ENCODE results near the gene ERVH48-1. TPM values are rescaled to one million over a fixed set of nuclear protein-coding genes. Genes with fewer than 3 reads are reported as not detected.

Gene ERVH48-1
- total RNA-seq, 1 experiment from 2014 or later: 14.7 TPM

GRCh38 chr21:42942244-42942643 is 16.8 kb upstream of the ERVH48-1 start:
- no peak for TF ChIP-seq ZSCAN18 (CRISPR knock-in tag; IDR thresholded peaks at IDR 0.05)
- TF ChIP-seq TEAD1 (CRISPR knock-in tag; IDR thresholded peaks at IDR 0.05): no peak
- TF ChIP-seq SMAD4 (CRISPR knock-in tag; IDR thresholded peaks at IDR 0.05): no peak
- TF ChIP-seq ATF6 (CRISPR knock-in tag; IDR thresholded peaks at IDR 0.05): no peak
- no peak for TF ChIP-seq ZNF219 (CRISPR knock-in tag; IDR thresholded peaks at IDR 0.05; ENCODE audit: borderline replicate concordance)
- TF ChIP-seq SMAD3 (CRISPR knock-in tag; IDR thresholded peaks at IDR 0.05; ENCODE audit: borderline replicate concordance): no peak
- TF ChIP-seq NR3C1 (CRISPR knock-in tag; conservative IDR thresholded peaks at IDR 0.05; ENCODE audit: low read depth): no peak
- ChIA-PET POLR2A (no interaction called here), CTCF (no interaction called here)
- no peak overlapping the region for H3K4me3 Mint-ChIP-seq
- H3K27me3 Mint-ChIP-seq (ENCODE audit: low read depth): no peaks in the 10 kb centered on the region
- peaks cover 6% of the 10 kb centered on the region; the same call in 1 of the 2 replicates for H3K9me3 Mint-ChIP-seq
- no peak for ATAC-seq
- no peak overlapping the region for H3K27ac Mint-ChIP-seq
- H3K4me1 Mint-ChIP-seq: peaks cover 30% of the 10 kb centered on the region
- H3K36me3 Mint-ChIP-seq: peaks cover 21% of the 10 kb centered on the region
- no peak for DNase-seq (ENCODE audit: low spot score)

- no peak overlapping the region for H3K4me3 Mint-ChIP-seq
- H3K4me1 Mint-ChIP-seq: peaks cover 36% of the 10 kb centered on the region
- POLR2A ChIA-PET: no interaction called here
- H3K9me3 Mint-ChIP-seq: peaks cover 6% of the 10 kb centered on the region; the same call in 1 of the 2 replicates
- peak; percentile 4 for DNase-seq (ENCODE audit: low spot score)
- H3K27ac Mint-ChIP-seq: no peak overlapping the region
- CTCF ChIA-PET: no interaction called here
- peaks cover 16% of the 10 kb centered on the region for H3K36me3 Mint-ChIP-seq
- no peaks in the 10 kb centered on the region for H3K27me3 Mint-ChIP-seq (ENCODE audit: low read depth)
- no peak for TF ChIP-seq E2F4 (CRISPR knock-in tag; IDR thresholded peaks at IDR 0.05; ENCODE audit: borderline replicate concordance, low read depth)
- TF ChIP-seq NR2C2 (CRISPR knock-in tag; IDR thresholded peaks at IDR 0.05): no peak
- no peak for ATAC-seq
These were observed 16.3 kb upstream of the ERVH48-1 start for GRCh38 chr21:42941696-42942085.

- CTCF ChIA-PET: no interaction called here
- no peak for ATAC-seq
- H3K27ac Mint-ChIP-seq: peak overlapping the region; percentile 56
- TF ChIP-seq KAT7 (CRISPR knock-in tag; IDR thresholded peaks at IDR 0.05; ENCODE audit: borderline replicate concordance) (no peak), ZNF138 (CRISPR knock-in tag; conservative IDR thresholded peaks at IDR 0.05) (no peak), ETV6 (CRISPR knock-in tag; IDR thresholded peaks at IDR 0.05) (no peak), EMX1 (CRISPR knock-in tag; IDR thresholded peaks at IDR 0.05) (no peak), CTCF (IDR thresholded peaks at IDR 0.05) (no peak), PREB (CRISPR knock-in tag; IDR thresholded peaks at IDR 0.05; ENCODE audit: borderline replicate concordance) (no peak), MYBL2 (CRISPR knock-in tag; IDR thresholded peaks at IDR 0.05) (no peak), E2F4 (CRISPR knock-in tag; IDR thresholded peaks at IDR 0.05; ENCODE audit: borderline replicate concordance, low read depth) (no peak), ZNF396 (CRISPR knock-in tag; IDR thresholded peaks at IDR 0.05; ENCODE audit: borderline replicate concordance) (no peak), GRHL2 (CRISPR knock-in tag; IDR thresholded peaks at IDR 0.05; ENCODE audit: insufficient replicate concordance, severe bottlenecking) (no peak), NR3C1 (CRISPR knock-in tag; conservative IDR thresholded peaks at IDR 0.05; ENCODE audit: low read depth) (no peak), USF2 (CRISPR knock-in tag; IDR thresholded peaks at IDR 0.05) (no peak), ZNF671 (CRISPR knock-in tag; IDR thresholded peaks at IDR 0.05) (no peak), RELA (CRISPR knock-in tag; IDR thresholded peaks at IDR 0.05; ENCODE audit: borderline replicate concordance) (no peak)
These were observed 14.4 kb upstream of the ERVH48-1 start for GRCh38 chr21:42939582-42940413.

More at GRCh38 chr21:42939582-42940413, 14.4 kb upstream of the ERVH48-1 start:
- no peak overlapping the region for H3K4me3 Mint-ChIP-seq
- peaks cover 9% of the 10 kb centered on the region for H3K36me3 Mint-ChIP-seq
- no peaks in the 10 kb centered on the region for H3K27me3 Mint-ChIP-seq (ENCODE audit: low read depth)
- peak; percentile 4 for DNase-seq (ENCODE audit: low spot score)
- peaks cover 45% of the 10 kb centered on the region for H3K4me1 Mint-ChIP-seq
- peaks cover 6% of the 10 kb centered on the region; the same call in 1 of the 2 replicates for H3K9me3 Mint-ChIP-seq
- POLR2A ChIA-PET: interaction anchor here (1.0 kb wide), 1 partner anchor 41 kb away, joined by 7 read pairs; no protein-coding TSS in a partner anchor

Data from WTC11 (cell line).